ENCODE measurements around the gene WWOX.

Gene WWOX

DNA sequence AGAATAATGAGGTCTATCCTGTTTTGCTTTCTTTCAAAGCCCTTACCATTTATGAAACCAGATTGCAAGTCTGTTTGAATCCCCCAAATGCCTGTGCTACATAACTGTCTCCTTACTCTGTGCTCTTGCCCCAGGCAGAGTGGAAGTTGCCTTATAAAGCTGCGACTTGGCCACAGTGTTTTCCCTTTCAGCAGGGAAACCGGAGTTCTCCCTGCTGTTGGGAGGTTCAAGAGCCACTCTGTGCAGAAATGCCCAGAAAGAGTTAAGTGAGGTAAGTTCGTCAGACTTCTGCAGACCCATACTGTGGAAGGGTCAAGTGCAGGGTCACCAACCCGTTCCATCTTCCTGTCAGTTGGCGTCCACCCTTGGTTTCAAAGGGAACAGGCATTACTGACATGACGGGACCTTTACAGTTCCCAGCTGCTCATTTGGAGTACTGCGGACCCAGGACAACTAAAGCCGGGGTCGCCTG is 508.9 kb downstream of the WWOX start:
- no peaks in the 10 kb centered on the region for H3K4me1 ChIP-seq (ENCODE audit: control insufficient read depth in 1 of 2, insufficient read depth in 1 of 2, low read depth in 1 of 2, low read length in 1 of 2)
- H3K9me3 ChIP-seq: no peaks in the 10 kb centered on the region
- H3K27me3 ChIP-seq: peaks cover 4% of the 10 kb centered on the region
- no peak overlapping the region for H3K4me3 ChIP-seq (ENCODE audit: low read depth in 1 of 2, low read length in 1 of 2)
- TF ChIP-seq, protein P1, sequence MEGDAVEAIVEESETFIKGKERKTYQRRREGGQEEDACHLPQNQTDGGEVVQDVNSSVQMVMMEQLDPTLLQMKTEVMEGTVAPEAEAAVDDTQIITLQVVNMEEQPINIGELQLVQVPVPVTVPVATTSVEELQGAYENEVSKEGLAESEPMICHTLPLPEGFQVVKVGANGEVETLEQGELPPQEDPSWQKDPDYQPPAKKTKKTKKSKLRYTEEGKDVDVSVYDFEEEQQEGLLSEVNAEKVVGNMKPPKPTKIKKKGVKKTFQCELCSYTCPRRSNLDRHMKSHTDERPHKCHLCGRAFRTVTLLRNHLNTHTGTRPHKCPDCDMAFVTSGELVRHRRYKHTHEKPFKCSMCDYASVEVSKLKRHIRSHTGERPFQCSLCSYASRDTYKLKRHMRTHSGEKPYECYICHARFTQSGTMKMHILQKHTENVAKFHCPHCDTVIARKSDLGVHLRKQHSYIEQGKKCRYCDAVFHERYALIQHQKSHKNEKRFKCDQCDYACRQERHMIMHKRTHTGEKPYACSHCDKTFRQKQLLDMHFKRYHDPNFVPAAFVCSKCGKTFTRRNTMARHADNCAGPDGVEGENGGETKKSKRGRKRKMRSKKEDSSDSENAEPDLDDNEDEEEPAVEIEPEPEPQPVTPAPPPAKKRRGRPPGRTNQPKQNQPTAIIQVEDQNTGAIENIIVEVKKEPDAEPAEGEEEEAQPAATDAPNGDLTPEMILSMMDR (IDR thresholded peaks at IDR 0.05): no peak
- H3K36me3 ChIP-seq: no peaks in the 10 kb centered on the region
- no peak overlapping the region for H3K27ac ChIP-seq

DNA sequence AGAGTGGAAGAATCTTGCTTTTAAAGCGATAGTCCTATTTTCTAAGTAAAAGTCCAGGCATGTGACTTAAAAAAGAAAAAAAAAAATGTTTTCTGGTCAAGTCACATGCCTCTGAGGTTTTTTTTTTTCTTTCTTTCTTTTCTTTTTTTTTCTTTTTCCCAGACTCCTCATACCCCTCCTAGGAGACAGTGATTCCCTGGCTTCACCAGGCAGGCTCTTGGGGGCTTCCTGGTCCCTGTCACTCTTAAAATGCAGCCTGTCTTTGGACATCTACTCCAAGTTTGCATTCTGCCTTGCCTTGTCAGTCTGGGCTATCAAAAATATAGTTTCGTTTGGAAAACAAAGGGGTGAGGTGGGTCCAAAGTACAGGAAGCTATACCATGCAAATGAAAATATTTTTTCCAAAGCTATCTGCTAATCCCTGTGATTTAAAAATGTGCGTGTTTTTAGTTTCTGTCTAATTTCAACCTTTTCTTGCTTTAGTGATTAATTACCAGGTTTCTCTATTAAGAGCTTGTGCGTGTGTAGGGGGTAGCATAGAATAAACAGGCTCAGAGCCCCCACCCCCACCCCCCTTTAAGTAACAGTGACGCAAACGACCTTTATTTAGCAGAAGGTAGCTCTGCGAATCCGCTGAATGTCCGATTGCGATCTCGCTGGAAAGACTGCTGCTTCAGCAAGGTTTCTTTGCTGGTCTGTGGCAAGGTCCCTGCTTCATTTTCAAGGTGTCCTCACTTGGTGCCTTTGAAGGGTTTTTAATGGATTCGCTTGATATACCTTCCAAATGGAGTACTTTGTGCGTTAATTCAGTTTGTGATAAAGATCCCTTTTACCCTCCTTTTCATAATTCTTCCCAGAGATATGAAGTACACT is 510.2 kb downstream of the WWOX start:
- TF ChIP-seq, protein P1 (IDR thresholded peaks at IDR 0.05): no peak
- Histone ChIP-seq H3K4me1 (ENCODE audit: control insufficient read depth in 1 of 2, insufficient read depth in 1 of 2, low read depth in 1 of 2, low read length in 1 of 2) (no peaks in the 10 kb centered on the region), H3K36me3 (no peaks in the 10 kb centered on the region), H3K27ac (no peak overlapping the region), H3K9me3 (no peaks in the 10 kb centered on the region), H3K27me3 (peaks cover 4% of the 10 kb centered on the region), H3K4me3 (ENCODE audit: low read depth in 1 of 2, low read length in 1 of 2) (no peak overlapping the region)

GRCh38 chr16:78611318-78611717 is 511.9 kb downstream of the WWOX start:
- H3K4me3 ChIP-seq (ENCODE audit: low read depth in 1 of 2, low read length in 1 of 2): no peak overlapping the region
- no peak overlapping the region for H3K27ac ChIP-seq
- H3K9me3 ChIP-seq: no peaks in the 10 kb centered on the region
- H3K27me3 ChIP-seq: peaks cover 4% of the 10 kb centered on the region
- H3K36me3 ChIP-seq: no peaks in the 10 kb centered on the region
- no peaks in the 10 kb centered on the region for H3K4me1 ChIP-seq (ENCODE audit: control insufficient read depth in 1 of 2, insufficient read depth in 1 of 2, low read depth in 1 of 2, low read length in 1 of 2)
- TF ChIP-seq, protein P1 (IDR thresholded peaks at IDR 0.05): no peak

GRCh38 chr16:78619811-78620210 is 520.4 kb downstream of the WWOX start:
- no peaks in the 10 kb centered on the region for H3K4me1 ChIP-seq (ENCODE audit: control insufficient read depth in 1 of 2, insufficient read depth in 1 of 2, low read depth in 1 of 2, low read length in 1 of 2)
- H3K9me3 ChIP-seq: no peaks in the 10 kb centered on the region
- no peaks in the 10 kb centered on the region for H3K27me3 ChIP-seq
- no peak overlapping the region for H3K27ac ChIP-seq
- H3K36me3 ChIP-seq: no peaks in the 10 kb centered on the region
- TF ChIP-seq, protein P1 (IDR thresholded peaks at IDR 0.05): no peak
- no peak overlapping the region for H3K4me3 ChIP-seq (ENCODE audit: low read depth in 1 of 2, low read length in 1 of 2)

GRCh38 chr16:78620291-78620690 is 520.8 kb downstream of the WWOX start:
- Histone ChIP-seq H3K27ac (no peak overlapping the region), H3K4me1 (ENCODE audit: control insufficient read depth in 1 of 2, insufficient read depth in 1 of 2, low read depth in 1 of 2, low read length in 1 of 2) (no peaks in the 10 kb centered on the region), H3K4me3 (ENCODE audit: low read depth in 1 of 2, low read length in 1 of 2) (no peak overlapping the region), H3K27me3 (no peaks in the 10 kb centered on the region), H3K9me3 (no peaks in the 10 kb centered on the region), H3K36me3 (no peaks in the 10 kb centered on the region)
- TF ChIP-seq, protein P1 (IDR thresholded peaks at IDR 0.05): no peak
